Amniotic epithelial cell (primary cell): Measurements from ENCODE around the gene ADD3.
A peak's percentile ranks its signal among the peaks of the same experiment; 100 is the strongest.
"Not testable (repeated sequence)": the region's sequence is repeated elsewhere in the genome, so short reads cannot be mapped to it uniquely, and the experiment has no call there.

Source experiments
- DNase-seq: peaks from one replicate; pipeline ENCODE4 v3.0.0-alpha.2; 2010; ENCODE audit warnings: low read depth

ADD3 gene

DNA sequence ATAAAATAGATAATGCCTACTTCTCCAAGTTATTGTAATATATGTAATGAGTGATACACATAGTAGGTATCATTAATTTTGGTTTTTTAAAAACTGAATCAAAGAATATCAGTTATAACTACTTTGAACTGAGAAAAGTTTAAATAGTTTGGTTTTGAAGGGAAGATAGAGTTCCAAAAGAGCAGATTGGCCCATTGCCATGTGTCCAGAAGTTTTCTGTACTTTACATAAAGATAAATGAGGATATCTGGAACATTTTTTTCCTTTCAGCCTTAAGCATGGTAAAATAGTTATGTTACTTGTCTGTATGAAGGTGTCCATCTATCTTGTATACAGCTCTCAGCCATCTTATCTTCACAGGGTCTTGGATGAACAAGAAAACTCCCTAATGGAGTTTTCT, 101.7 kb downstream of the ADD3 start:
- peak; percentile 18 for DNase-seq

GRCh38 chr10:110110338-110110737, 102.6 kb downstream of the ADD3 start:
- no peak for DNase-seq

DNA sequence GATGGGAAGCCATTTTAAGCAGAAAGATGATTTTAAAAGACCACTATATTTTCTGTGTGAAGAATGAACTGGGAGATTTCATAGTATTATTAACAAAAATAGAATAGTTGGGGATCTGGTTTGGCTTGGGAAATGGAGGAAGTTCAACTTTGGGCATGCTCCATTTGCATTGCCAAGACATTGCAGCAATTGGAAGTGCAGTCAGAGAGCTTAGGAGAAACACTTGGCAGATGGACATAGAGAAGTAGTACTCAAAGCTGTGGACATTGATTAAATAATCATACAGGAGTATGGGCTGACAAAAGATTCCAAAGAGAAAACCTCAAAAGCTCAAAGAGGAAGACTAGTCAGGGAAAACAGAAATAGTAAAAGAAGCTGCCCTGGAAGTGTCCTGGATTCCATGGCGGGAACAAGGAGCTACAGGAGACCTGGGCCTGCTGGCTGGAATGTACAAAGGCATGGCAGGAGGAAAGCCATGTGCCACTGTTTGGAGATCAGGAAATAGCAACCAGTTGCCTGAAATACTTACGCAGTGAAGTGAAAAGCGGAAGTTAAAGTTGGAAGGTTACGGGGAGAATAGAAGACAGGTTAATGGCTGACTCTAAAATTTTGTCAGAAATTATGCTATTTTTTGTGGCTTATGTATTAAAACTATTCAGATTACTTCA, 106.0 kb downstream of the ADD3 start:
- no peak for DNase-seq

- not testable (repeated sequence) for DNase-seq
Measured at GRCh38 chr10:110114668-110115067, 106.9 kb downstream of the ADD3 start.

DNA sequence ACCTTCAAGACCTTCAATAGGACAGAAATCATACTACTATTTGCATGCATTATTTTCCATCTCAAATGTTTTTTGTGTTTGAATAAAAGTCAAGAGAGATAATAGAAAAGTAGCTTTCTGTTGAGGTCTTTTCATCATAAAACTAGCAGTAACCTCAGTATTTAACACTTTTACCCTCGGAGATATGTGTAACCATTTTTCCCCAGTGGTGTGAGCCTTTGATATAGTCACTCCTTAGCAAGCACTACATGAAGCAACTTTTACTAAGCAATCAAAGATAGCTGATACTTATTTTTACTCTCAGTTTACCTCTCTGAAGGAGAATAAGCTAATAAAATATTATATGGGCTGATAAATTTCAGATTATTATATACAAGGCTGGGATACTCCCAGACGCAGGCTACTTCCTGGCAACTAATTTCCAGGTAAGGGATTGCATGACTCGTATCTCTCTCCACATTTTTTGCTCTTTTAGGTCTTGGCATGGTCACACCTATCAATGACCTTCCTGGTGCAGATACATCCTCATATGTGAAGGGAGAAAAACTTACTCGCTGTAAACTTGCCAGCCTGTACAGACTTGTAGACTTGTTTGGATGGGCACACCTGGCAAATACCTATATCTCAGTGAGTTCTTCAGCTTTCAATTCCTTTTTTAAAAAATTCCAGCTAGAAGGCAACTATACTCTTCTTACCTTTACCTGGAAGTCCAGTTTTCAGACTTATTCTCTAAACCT, 108.2 kb downstream of the ADD3 start:
- DNase-seq = no peak

DNA sequence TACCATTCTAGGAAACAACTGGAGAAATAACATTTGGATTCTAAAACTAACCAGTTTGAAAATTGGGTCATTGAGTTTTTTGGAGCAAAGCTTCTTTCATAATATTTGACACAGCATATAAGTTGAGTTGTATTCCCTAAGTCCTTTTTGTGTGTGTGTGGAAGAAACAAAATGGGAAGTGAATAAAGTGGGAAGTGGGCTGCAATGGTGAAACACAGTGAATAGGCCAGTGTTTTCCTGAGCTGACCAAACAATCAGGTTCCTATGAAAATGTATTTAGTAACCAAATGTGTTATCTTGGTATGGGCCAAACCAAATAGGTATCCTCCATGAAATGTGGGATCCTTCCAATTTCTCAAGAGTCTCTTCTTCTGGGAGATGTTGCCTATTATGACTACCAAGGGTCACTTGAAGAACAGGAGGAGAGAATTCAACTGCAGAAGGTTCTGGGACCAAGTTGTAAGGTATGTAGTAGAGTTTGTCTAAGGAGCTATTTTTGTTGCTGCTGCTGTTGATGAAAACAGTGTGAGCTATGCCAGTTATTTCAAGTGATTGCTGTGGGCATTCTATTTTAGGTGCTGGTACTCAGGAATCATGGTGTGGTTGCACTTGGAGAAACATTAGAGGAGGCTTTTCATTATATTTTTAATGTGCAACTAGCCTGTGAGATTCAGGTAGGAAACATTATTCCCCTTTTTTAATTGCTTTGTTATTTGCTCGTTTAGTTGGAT, 111.3 kb downstream of the ADD3 start:
- DNase-seq = no peak

DNA sequence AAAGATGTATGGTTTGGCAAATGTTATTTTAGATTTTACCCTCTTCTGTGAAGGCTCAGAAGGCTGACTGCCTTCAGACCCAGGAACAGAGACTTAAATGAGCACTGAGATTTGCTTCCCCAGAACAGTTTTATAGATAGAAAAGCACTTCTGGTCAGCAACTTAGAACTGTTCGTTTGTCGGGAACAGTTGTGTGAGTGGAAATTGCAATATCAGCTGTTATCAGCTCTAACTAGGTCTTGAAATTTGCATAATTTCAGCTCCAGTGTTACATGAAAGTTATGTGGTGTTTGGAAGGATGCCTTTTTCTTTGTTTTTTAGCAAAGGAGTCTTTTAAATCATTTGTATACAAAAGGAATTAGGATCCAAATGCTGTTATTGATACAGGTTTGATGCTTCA, 115.8 kb downstream of the ADD3 start:
- DNase-seq = no peak

GRCh38 chr10:110129490-110129889, 121.7 kb downstream of the ADD3 start:
- DNase-seq = no peak

GRCh38 chr10:110134917-110135316, 127.1 kb downstream of the ADD3 start:
- DNase-seq = no peak

GRCh38 chr10:110135836-110136235, 128.1 kb downstream of the ADD3 start:
- DNase-seq = peak; percentile 51

GRCh38 chr10:110137142-110137545, 129.4 kb downstream of the ADD3 start:
- DNase-seq = peak; percentile 84

DNA sequence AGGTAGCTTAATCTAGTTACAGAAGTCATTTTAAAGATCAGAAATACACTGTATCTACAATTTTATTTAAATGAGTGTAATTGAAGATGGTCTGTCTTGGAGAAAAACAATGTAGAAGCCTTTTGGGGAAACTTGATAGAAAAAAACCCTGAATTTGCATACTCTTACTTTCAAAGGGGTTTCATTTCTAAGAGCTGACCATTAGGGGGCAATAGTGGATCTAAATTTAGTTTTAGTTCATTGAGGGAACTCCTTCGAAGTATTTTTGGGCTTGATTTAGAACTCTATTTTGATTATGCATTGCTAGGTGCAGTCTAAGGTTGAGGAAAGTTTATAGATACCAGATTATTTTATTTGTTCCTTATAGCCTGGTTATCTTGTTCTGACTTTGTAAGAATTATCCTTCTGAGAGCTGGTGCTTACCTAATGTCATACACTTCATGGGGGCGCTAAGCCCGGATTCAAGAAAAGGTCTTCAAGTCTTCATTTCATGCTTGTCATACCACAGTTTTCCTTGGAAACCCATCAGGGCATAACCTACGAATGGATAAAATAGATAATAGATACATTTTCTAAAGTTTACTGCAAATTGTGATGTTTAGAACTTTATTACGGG, 130.5 kb downstream of the ADD3 start:
- peak; percentile 64 for DNase-seq

GRCh38 chr10:110141185-110141584, 133.4 kb downstream of the ADD3 start:
- peak; percentile 15 for DNase-seq

DNA sequence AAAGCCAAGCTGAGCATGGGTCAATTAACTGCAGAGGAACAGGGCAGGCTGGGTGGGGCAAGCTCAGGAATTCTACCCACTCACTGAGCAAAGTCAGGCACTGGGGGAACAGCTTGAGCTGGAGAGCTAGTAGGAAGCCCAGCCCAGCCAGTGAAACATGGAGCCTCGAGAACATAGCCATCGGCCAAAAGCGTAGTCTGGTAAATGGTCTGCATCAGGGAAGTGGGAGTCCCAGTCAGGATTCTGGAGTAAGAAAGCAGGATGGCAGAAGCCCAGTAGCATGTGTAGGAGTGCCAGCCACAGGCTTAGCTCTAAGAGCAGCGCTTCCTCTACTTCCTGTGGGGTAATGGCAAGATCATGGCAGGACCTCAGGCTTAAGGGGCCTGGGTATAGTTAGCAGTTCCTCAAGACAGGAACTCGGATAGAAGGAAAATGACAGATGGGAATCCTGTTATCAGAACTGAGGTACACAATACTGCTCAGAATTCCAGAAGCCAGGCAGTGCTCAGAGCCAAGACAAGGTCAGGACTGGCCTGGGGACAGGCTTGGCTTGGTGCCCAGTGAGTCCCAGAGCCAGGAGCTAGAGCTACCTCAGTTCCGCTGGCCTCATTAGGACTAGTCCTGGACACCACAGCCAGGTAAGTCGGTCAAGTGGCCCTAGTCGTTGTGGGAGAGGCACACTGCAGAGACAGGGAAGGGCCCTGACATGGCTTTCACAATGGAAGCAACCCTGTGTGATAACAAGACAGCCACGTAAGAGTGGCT, 134.3 kb downstream of the ADD3 start:
- DNase-seq = peak; percentile 63

DNA sequence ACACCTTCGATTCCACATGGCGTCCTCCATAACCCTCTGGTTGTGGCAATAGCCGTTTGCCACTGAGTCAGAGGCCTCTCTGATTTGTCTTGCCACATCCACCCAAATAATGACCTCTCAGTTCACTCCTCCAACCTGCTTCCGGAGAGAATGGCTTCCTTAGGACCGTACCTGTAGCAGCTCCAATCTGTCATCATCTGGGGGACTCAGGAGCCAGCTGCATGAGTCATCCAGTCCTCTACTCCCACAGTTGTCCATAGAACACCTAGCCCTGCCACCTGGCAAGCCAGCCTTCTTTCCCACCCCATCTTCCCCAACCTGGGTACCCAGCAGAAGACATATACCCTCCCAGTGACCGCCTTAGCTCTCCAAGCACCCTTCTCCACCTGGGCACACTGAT, 135.2 kb downstream of the ADD3 start:
- no peak for DNase-seq

GRCh38 chr10:110144507-110144906, 136.7 kb downstream of the ADD3 start:
- no peak for DNase-seq

GRCh38 chr10:110147961-110148360, 140.2 kb downstream of the ADD3 start:
- no peak for DNase-seq

DNA sequence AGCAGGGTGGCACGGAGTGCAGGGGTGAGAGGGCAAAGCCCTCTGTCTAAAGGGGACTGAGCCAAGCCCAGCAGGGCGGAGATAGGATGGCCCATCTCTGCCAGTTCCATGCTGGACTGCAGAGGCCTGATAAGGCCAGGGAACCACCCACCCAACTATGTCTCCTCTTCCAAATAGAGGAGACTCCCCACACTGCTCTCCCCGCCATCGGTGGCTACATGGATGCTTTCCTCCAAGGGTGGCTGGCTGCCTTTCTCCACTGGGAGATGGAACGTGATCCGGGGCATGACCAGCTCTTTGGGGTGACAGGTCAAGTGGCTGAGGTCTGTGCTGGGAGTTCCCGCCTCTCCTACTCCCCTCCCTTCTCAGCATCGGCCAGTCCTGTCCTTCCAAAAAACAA, 141.5 kb downstream of the ADD3 start:
- no peak for DNase-seq

DNA sequence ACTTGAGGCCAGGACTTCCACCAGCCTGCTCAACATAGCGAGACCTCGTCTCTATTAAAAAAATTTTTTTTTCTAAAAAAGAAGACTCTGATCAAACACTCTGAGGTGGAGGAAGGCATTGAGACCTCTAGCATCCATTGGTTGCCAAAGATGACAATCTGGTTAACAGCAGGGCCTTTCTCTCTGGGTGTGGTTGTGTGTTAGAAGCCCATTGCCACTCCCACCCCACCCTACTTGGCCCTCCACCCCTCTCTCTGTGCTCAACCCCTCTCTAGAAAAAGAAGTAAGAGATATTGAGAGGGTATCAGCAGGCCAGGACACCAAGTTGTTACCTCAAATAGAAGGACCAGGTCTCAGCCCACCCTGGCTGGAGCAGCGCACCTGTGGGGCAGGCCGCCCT, 142.3 kb downstream of the ADD3 start:
- no peak for DNase-seq

DNA sequence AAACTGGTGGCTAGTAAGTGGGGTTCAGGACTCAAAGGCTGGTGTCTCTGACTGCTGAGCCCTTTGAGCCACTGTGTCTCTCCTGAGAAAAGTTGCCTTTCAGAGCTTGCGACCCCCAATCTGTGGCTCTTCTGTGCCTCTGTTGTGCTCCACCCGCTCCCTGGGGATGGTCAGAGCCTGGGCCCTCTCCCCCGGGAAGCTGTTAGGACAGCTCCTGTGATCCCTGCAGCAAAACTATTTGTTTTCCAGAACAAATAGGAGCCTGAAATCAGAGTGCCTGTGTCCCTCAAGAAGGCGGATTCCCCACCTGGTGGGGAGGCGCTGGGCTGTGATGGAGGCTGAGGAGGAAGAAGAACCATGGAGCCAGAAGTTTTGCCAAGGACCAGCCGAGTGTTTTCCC, 143.2 kb downstream of the ADD3 start:
- DNase-seq = no peak

- DNase-seq = peak; percentile 7
Measured at GRCh38 chr10:110151467-110151866, 143.7 kb downstream of the ADD3 start.

DNA sequence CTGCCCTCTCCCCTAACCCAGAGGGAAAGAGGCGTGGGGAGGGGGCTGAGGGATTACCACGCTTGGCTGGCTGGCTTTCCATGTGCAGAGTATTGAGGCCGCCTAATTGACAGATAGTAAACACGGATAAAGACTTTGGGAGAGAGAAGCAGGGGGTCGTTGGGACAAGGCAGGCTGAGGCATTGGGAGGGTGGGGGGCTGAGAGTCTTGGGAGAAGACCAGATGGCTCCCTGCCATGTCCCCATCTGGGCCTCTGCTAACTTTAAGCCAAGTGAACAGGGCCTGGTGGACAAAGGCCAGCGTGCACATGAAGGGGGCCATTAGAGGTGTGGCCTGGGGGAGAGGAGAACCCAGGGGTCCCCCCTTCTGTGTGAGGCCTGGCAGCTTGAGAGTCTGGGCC, 144.2 kb downstream of the ADD3 start:
- no peak for DNase-seq
